Gastroesophageal sphincter (tissue), 4 donors: ENCODE data around the gene SLC25A25. TPM values are rescaled to one million over a fixed set of nuclear protein-coding genes. Genes with fewer than 3 reads are reported as not detected.
"Not testable (repeated sequence)": the region's sequence is repeated elsewhere in the genome, so short reads cannot be mapped to it uniquely, and the experiment has no call there.

Experiments
- ATAC-seq: fragments of 150-250 bp; one replicate; pipeline ENCODE4 v1.9.1; 2016; ENCODE audit warnings: mild to moderate bottlenecking, moderate library complexity
- H3K27ac ChIP-seq, 4 donors: fragments of 200-600 bp; sonication (generic) in 3 of 4; 1 replicate in 3 of 4; 2 replicates in 1 of 4; pipeline ENCODE4 v1.5.1; 2016 to 2019
- H3K27me3 ChIP-seq: fragments of 200-600 bp; sonication (generic); one replicate; pipeline ENCODE4 v1.5.1; 2019
- H3K36me3 ChIP-seq, 2 donors: fragments of 200-600 bp; sonication (generic); one replicate each; pipeline ENCODE4 v1.5.1; 2019; ENCODE audit warnings: control low read depth in 1 of 2
- H3K4me1 ChIP-seq, 3 donors: fragments of 200-600 bp; sonication (generic); 1 replicate in 2 of 3; 2 replicates in 1 of 3; pipeline ENCODE4 v1.5.1; 2016 to 2019; ENCODE audit warnings: control low read depth in 2 of 3
- H3K4me3 ChIP-seq, 2 donors: fragments of 200-600 bp; sonication (generic); one replicate each; pipeline ENCODE4 v1.5.1; 2019; ENCODE audit warnings: mild to moderate bottlenecking in 1 of 2, moderate library complexity in 1 of 2
- H3K9me3 ChIP-seq, 3 donors: fragments of 200-600 bp; sonication (generic); one replicate each; pipeline ENCODE4 v1.5.1; 2017 to 2019; ENCODE audit warnings: control low read depth in 2 of 3
- CTCF ChIP-seq, 4 experiments: fragments of 200-600 bp in 2 of 4; fragments of 450-650 bp in 2 of 4; sonication (generic) in 1 of 4; IDR thresholded peaks; one replicate each; pipeline ENCODE4 v1.5.1; 2017 to 2019; ENCODE audit warnings: antibody characterized with exemption in 4 of 4, mild to moderate bottlenecking in 2 of 4, moderate library complexity in 2 of 4
- EP300 ChIP-seq: sonication (generic); formaldehyde crosslinking; IDR thresholded peaks from one replicate; pipeline ENCODE4 v1.6.1; 2017; ENCODE audit warnings: antibody characterized with exemption, mild to moderate bottlenecking
- POLR2A ChIP-seq, 2 donors: fragments of 450-650 bp; IDR thresholded peaks; one replicate each; pipeline ENCODE4 v1.6.1; 2017; ENCODE audit warnings: antibody characterized with exemption in 2 of 2, mild to moderate bottlenecking in 2 of 2, moderate library complexity in 1 of 2
- POLR2AphosphoS5 ChIP-seq: sonication (generic); formaldehyde crosslinking; IDR thresholded peaks from one replicate; pipeline ENCODE4 v1.6.1; 2017; ENCODE audit warnings: antibody characterized with exemption
- WGBS, 2 donors: methylation state at CpG; one replicate each; pipeline ENCODE4 v1.1.5; 2018; ENCODE audit warnings: low coverage in 1 of 2; 5-methylcytosine and 5-hydroxymethylcytosine counted together
- total RNA-seq, 4 donors: library from RNA; depleted of rRNA; stranded (reverse); fragments of >200 nt; gene quantifications; one replicate each; pipeline ENCODE4 v1.1.0, GENCODE V29; 2016

The SLC25A25 gene
- total RNA-seq, 4 donors from 2014 or later = 16.1 to 64.1 (median 18.3) TPM

- 3% methylated on average over 16 of the region's 82 CpGs; no CpG with 5 or more reads in 1 of the 2 donors for WGBS, 2 donors
- peak; percentile 91 for ATAC-seq
- Histone ChIP-seq H3K9me3 (no peaks in the 10 kb centered on the region), H3K27me3 (peaks cover 16% of the 10 kb centered on the region), H3K27ac (peak overlapping the region; percentile 74 to 96 (median 93)), H3K4me1 (peaks cover 0 to 41% (median 26%) of the 10 kb centered on the region in 3 donors), H3K36me3 (peaks cover 0 to 22% of the 10 kb centered on the region in 2 donors), H3K4me3 (peak overlapping the region; percentile 77 to 95)
- TF ChIP-seq CTCF (IDR thresholded peaks at IDR 0.05) = no peak
- peak; percentile 26 for TF ChIP-seq POLR2AphosphoS5
- TF ChIP-seq POLR2A (IDR thresholded peaks at IDR 0.05) = peak in 1 of 2 donors; percentile 42
These were observed 60.2 kb downstream of the SLC25A25 start for GRCh38 chr9:128127990-128128835.

- TF ChIP-seq EP300 (no peak), CTCF (IDR thresholded peaks at IDR 0.05) (no peak), POLR2A (IDR thresholded peaks at IDR 0.05) (no peak)
- Histone ChIP-seq H3K9me3 (peaks cover 0 to 5% (median 0%) of the 10 kb centered on the region in 3 donors), H3K4me3 (peak overlapping the region; percentile 77 to 95), H3K36me3 (peaks cover 0 to 14% of the 10 kb centered on the region in 2 donors), H3K27me3 (peaks cover 18% of the 10 kb centered on the region), H3K27ac (peak overlapping the region; percentile 74 to 96 (median 93)), H3K4me1 (peaks cover 0 to 41% (median 26%) of the 10 kb centered on the region in 3 donors)
- ATAC-seq = no peak
- 20 to 35% methylated on average over 2 to 4 of the region's 29 CpGs for WGBS, 2 donors
These were observed 61.0 kb downstream of the SLC25A25 start for GRCh38 chr9:128128836-128129590.

GRCh38 chr9:128129976-128130590 lies 62.1 kb downstream of the SLC25A25 start:
- not testable (repeated sequence) for H3K27ac ChIP-seq, H3K4me3 ChIP-seq, H3K36me3 ChIP-seq, H3K9me3 ChIP-seq, ATAC-seq
- WGBS, 2 donors = 44 to 46% methylated on average over 5 to 7 of the region's 12 CpGs
- peaks cover 18% of the 10 kb centered on the region for H3K27me3 ChIP-seq
- peaks cover 0 to 34% (median 26%) of the 10 kb centered on the region in 3 donors for H3K4me1 ChIP-seq
- TF ChIP-seq CTCF (IDR thresholded peaks at IDR 0.05) = peak in 2 of 4 experiments; percentile 27 to 57

GRCh38 chr9:128130651-128131050 lies 62.6 kb downstream of the SLC25A25 start:
- peaks cover 0 to 28% (median 21%) of the 10 kb centered on the region in 3 donors for H3K4me1 ChIP-seq
- H3K27me3 ChIP-seq = peaks cover 18% of the 10 kb centered on the region
- not testable (repeated sequence) for H3K27ac ChIP-seq, H3K4me3 ChIP-seq, H3K9me3 ChIP-seq, ATAC-seq, H3K36me3 ChIP-seq
- 58 to 64% methylated on average over 2 to 6 of the region's 7 CpGs for WGBS, 2 donors

- not testable (repeated sequence) for H3K4me3 ChIP-seq, H3K9me3 ChIP-seq, H3K27ac ChIP-seq, ATAC-seq, H3K36me3 ChIP-seq
- peaks cover 0 to 21% (median 14%) of the 10 kb centered on the region in 3 donors for H3K4me1 ChIP-seq
- WGBS, 2 donors = no CpG with 5 or more reads among the region's 8 CpGs
- H3K27me3 ChIP-seq = peaks cover 18% of the 10 kb centered on the region
These were observed 63.3 kb downstream of the SLC25A25 start for GRCh38 chr9:128131346-128131745.

- peaks cover 18% of the 10 kb centered on the region for H3K27me3 ChIP-seq
- H3K4me1 ChIP-seq = peaks cover 0 to 13% (median 9%) of the 10 kb centered on the region in 3 donors
- not testable (repeated sequence) for H3K4me3 ChIP-seq, ATAC-seq, H3K27ac ChIP-seq, H3K36me3 ChIP-seq, H3K9me3 ChIP-seq
- no CpG with 5 or more reads among the region's 8 CpGs for WGBS, 2 donors
These were observed 64.1 kb downstream of the SLC25A25 start for GRCh38 chr9:128132139-128132538.

GRCh38 chr9:128135561-128135960 lies 67.5 kb downstream of the SLC25A25 start:
- not testable (repeated sequence) for H3K4me1 ChIP-seq, H3K36me3 ChIP-seq, H3K4me3 ChIP-seq, H3K9me3 ChIP-seq, H3K27ac ChIP-seq, ATAC-seq
- 68% methylated on average over 4 of the region's 8 CpGs; no CpG with 5 or more reads in 1 of the 2 donors for WGBS, 2 donors
- peaks cover 18% of the 10 kb centered on the region for H3K27me3 ChIP-seq
